ENCODE data around the gene COL27A1.

Gene COL27A1

GRCh38 chr9:114289571-114290481 lies 134.5 kb downstream of the COL27A1 start:
- no peak for DNase-seq

- no peak for DNase-seq
Measured at GRCh38 chr9:114290561-114290986, 135.2 kb downstream of the COL27A1 start.

GRCh38 chr9:114291064-114291474 lies 135.7 kb downstream of the COL27A1 start:
- peak; percentile 71 for DNase-seq

- no peak for DNase-seq
Measured at GRCh38 chr9:114291886-114292590, 136.7 kb downstream of the COL27A1 start.

GRCh38 chr9:114294664-114295063 lies 139.3 kb downstream of the COL27A1 start:
- no peak for DNase-seq

- no peak for DNase-seq
Measured at GRCh38 chr9:114296338-114296737, 141.0 kb downstream of the COL27A1 start.

GRCh38 chr9:114299286-114300152 lies 144.2 kb downstream of the COL27A1 start:
- DNase-seq: no peak

GRCh38 chr9:114300153-114300845 lies 145.0 kb downstream of the COL27A1 start:
- DNase-seq: no peak

GRCh38 chr9:114300846-114301797 lies 145.8 kb downstream of the COL27A1 start:
- DNase-seq: no peak

- no peak for DNase-seq
Measured at GRCh38 chr9:114301798-114302565, 146.6 kb downstream of the COL27A1 start.

- DNase-seq: no peak
Measured at GRCh38 chr9:114302727-114303126, 147.4 kb downstream of the COL27A1 start.

GRCh38 chr9:114303571-114303970 lies 148.2 kb downstream of the COL27A1 start:
- DNase-seq: no peak

- DNase-seq: no peak
Measured at GRCh38 chr9:114303977-114304376, 148.6 kb downstream of the COL27A1 start.

- DNase-seq: no peak
Measured at GRCh38 chr9:114304416-114305188, 149.3 kb downstream of the COL27A1 start.

- DNase-seq: no peak
Measured at GRCh38 chr9:114307899-114308267, 152.5 kb downstream of the COL27A1 start.

- no peak for DNase-seq
Measured at GRCh38 chr9:114308361-114308950, 153.1 kb downstream of the COL27A1 start.

- DNase-seq: no peak
Measured at GRCh38 chr9:114309096-114309495, 153.8 kb downstream of the COL27A1 start.

- DNase-seq: no peak
Measured at GRCh38 chr9:114310471-114311450, 155.4 kb downstream of the COL27A1 start.
